ENCODE data around the gene SLC22A7.

DNA sequence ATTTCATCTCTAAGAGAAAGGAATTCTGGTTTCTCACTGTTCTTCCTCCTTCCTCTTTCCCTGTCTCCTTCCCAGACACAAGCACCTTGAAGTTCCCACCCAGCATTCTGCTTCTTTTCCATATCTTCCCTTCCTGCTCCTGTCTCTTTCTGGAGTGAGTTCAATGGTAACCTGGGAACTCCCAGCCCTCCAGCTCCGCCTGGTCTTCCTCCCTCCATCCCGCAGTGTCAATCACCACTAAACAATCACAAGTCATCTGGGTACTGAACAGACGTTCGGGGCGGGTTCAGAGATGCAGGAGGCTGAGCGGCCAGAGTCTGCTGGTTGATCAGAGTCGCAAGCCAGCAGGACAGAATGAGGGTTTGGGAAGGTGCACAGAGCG lies 47.1 kb upstream of the SLC22A7 start:
- TF ChIP-seq CTCF (IDR thresholded peaks at IDR 0.05) (no peak), POLR2A (IDR thresholded peaks at IDR 0.05) (no peak)
